ENCODE results near the gene GOLT1A.

DNA sequence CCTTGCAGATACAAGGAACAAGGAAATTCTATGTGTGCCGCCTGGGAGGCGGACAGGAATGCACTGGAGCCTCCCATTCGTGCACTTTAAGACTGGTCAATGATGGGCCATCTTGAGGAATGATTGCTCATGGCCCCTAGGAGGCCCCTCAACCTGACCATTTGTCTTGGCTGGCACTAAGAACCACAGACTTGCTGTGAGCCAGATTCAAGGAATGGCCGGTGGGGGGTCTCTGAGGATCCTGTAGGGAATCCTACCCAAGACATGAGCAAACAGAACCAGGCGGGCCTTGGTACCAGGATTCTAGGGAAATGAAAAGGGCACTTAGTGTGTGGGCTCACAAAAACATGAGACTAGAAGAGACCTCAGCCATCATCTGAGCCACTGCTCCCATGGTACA, 28.1 kb upstream of the GOLT1A start:
- no peak for TF ChIP-seq POLR2AphosphoS5 (IDR thresholded peaks at IDR 0.05)
- TF ChIP-seq, protein P1, sequence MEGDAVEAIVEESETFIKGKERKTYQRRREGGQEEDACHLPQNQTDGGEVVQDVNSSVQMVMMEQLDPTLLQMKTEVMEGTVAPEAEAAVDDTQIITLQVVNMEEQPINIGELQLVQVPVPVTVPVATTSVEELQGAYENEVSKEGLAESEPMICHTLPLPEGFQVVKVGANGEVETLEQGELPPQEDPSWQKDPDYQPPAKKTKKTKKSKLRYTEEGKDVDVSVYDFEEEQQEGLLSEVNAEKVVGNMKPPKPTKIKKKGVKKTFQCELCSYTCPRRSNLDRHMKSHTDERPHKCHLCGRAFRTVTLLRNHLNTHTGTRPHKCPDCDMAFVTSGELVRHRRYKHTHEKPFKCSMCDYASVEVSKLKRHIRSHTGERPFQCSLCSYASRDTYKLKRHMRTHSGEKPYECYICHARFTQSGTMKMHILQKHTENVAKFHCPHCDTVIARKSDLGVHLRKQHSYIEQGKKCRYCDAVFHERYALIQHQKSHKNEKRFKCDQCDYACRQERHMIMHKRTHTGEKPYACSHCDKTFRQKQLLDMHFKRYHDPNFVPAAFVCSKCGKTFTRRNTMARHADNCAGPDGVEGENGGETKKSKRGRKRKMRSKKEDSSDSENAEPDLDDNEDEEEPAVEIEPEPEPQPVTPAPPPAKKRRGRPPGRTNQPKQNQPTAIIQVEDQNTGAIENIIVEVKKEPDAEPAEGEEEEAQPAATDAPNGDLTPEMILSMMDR (IDR thresholded peaks at IDR 0.05): no peak
- no peak for TF ChIP-seq POLR2A (IDR thresholded peaks at IDR 0.05)
